Activated T-cell treated with anti-CD3 and anti-CD28 coated beads for 48 hours (primary cell): ENCODE results near the gene EMC8.
"Not testable (repeated sequence)": the region's sequence is repeated elsewhere in the genome, so short reads cannot be mapped to it uniquely, and the experiment has no call there.

Source experiments
- DNase-seq: peaks from one replicate; pipeline ENCODE4 v3.0.0-alpha.2; 2020; ENCODE audit warnings: low read depth

Gene EMC8

DNA sequence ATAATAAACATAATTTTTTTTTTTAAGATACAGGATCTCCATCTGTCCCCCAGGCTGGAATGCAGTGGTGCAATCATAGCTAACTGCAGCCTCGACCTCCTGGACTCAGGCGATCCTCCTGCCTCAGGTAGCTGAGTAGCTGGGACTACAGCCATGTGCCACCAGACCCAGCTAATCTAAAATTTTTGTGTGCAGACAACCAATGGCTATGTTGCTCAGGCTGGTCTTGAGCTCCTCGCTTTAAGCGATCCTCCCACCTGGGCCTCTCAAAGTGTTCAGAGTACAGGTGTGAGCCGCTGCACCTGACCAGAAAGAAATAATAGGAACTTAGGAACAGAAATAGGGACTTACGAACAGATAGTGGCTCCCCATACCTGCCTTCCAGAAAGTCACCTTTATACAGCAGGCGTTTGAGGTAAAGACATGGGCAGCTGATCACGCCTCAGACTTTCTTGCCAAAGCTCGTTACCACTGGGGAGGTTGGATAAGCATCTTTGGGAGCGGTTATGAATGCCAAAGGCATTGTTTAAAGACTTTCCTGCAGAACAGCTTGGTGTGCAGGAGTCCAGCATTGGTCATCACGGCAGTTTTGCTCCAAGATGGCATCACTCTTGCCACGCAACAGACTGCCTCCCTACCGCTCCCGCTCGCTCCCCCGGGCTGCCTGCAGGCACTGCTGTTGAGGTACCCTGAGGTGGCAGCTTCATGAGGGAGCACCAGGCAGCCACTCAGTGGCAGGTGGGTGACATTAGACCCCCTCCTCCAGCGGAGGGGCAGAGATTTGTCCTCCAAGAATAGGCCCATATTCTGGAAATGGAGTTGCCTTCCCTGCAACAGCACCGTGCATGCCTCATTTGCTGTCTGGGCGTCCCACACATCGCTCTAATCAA is 13.7 kb upstream of the EMC8 start:
- DNase-seq, result no peak

DNA sequence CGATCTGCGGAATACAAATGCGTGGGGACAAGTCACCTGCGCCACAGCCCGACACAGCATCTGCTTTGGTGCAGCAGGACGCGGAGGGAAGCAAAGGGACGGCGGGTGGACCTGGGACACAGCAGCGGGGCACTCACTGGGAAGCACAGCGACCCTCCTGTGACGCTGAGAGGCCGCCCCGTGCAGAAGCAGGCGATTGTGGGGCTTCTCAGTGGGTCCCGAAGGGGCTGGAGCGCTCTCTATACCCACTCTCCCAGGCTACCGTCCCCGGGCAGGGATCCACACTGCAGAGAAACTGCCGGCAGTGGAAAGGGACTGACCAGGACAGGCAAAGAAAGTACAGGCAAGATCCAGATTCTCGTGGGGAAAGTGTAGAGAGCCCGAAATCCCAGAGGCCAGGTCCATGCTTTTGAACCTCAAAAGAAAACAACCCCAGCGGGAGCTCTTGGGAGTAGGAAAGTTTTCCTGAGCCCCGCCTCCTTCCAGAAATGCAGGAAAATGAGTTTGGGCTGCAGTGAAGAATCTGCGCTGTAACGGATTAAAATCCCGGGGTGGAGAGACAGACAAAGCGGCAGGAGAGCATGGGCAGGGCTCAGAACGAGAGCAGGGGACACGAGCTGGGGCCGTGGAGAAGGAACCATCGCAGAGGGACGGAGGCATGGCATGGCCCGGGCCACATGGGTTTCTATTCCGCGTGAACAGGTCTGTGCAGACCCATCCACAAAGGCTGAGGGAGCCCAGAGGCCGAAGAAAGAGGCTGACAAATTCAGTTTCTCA is 12.9 kb upstream of the EMC8 start:
- DNase-seq, result no peak

DNA sequence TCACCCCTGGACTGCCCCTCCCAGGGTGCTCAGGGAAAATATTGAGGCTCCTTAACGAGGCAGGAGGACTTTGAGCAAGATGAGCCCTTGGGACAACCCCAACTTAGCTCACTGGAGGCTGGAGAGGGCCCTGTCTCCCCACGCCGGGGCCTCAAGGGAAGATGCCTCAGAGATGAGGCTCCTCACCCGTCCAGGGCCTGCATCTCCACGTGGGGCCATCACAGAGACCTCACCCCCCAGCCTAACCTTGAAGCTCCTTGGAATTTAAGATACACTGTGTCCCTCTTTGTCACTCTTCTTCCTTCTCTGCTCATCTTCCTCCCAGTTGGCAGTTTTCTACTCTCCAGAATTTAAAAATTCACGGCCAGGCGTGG is 11.4 kb upstream of the EMC8 start:
- DNase-seq, result no peak

DNA sequence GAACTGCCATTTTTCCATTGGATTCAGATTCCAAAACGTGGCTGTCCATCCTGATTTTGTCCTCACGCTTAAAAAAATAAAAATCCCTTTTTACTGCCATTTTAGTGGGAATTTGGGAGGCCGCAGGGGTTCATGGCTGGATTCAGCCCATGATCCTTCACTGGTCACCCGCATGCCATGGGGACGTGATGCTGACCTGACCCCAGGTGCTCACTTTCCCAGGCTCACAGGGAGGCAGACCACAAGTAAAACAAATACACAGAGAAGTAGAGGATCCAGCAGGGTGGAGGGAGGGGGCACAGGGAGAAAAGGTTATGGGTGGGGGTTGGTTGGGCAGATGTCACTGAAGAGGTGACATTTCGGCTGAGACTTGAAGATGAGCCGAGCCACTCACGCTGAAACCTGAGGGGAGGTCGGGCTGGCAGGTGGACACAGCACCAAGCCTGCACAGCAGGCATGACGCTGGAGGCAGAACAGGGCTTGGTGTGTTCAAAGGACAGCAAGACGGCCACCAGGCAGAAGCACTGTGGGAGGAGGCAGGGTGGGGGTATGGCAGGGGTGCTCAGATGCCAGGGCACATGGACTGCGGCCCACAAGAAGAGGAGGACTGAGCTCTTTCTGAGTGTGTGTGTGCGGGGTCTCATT is 10.9 kb upstream of the EMC8 start:
- DNase-seq, result no peak

DNA sequence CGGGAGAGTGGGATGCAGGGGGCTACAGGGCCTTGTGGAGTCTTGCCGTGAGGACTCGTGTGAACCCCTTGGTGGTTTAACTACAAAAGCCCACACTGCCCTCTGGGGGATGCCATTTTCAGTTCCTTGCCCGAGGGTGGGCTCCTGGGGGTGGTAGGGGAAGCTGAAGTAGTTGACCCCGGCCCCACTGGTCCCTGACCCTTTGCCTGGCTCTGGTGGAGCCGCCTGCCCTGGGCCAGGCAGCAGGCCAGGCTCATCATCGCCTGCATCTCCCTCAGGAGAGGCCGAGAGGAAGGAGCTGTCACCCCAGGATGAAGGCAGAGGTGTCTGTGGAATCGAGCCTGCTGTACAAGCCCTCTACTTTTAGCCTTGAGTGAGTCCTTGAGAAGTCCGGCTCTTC is 10.3 kb upstream of the EMC8 start:
- no peak for DNase-seq

DNA sequence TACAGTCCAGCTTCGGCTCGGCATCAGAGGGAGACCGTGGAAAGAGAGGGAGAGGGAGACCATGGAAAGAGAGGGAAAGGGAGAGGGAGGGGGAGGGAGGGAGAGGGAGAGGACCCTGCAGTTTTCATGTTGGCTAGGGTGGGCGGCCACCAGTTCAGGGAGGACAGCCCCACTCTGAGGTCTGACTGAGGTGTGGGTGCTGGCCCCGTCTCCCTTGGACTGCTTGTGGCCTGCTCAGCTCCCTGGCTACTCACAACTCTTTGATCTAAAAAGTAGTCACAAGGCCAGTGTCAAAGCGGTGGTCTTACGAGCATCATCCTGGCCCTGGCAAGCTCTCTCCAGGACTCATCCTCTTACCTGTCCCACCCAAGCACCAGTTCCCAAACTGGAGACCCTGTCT is 9.6 kb upstream of the EMC8 start:
- DNase-seq, result no peak

DNA sequence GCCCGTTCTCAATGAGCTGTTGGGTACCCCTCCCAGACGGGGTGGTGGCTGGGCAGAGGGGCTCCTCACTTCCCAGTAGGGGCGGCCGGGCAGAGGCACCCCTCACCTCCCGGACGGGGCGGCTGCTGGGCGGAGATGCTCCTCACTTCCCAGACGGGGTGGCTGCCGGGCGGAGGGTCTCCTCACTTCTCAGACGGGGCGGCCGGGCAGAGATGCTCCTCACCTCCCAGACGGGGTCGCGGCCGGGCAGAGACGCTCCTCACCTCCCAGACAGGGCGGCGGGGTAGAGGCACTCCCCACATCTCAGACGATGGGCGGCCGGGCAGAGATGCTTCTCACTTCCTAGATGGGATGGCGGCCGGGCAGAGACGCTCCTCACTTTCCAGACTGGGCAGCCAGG is 8.8 kb upstream of the EMC8 start:
- not testable (repeated sequence) for DNase-seq

DNA sequence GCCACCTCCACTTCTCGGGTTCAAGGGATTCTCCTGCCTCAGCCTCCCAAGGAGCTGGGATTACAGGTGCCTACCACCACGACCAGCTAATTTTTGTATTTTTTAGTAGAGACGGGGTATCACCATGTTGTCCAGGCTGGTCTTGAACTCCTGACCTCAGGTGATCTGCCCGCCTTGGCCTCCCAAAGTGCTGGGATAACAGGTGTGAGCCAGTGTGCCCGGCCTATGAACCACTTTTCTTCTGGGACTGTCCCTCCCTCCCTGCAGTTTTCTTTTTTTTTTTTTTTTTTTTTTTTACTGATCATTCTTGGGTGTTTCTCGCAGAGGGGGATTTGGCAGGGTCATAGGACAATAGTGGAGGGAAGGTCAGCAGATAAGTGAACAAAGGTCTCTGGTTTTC is 8.0 kb upstream of the EMC8 start:
- not testable (repeated sequence) for DNase-seq

DNA sequence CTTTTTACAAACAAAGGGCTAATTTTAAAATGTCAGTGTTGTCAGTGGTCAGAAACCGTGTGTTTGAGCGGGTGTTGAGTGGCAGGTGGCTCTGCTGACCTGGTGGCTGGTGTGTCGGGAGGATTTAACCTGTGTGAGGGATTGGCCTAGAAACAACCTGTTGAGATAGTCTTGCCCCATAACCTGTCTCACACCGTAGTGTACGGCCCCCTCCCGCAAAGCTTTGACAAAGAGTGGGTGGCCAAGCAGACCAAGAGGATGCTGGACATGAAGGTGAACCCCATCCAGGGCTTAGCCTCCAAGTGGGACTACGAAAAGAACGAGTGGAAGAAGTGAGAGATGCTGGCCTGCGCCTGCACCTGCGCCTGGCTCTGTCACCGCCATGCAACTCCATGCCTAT is 7.2 kb upstream of the EMC8 start:
- no peak for DNase-seq

DNA sequence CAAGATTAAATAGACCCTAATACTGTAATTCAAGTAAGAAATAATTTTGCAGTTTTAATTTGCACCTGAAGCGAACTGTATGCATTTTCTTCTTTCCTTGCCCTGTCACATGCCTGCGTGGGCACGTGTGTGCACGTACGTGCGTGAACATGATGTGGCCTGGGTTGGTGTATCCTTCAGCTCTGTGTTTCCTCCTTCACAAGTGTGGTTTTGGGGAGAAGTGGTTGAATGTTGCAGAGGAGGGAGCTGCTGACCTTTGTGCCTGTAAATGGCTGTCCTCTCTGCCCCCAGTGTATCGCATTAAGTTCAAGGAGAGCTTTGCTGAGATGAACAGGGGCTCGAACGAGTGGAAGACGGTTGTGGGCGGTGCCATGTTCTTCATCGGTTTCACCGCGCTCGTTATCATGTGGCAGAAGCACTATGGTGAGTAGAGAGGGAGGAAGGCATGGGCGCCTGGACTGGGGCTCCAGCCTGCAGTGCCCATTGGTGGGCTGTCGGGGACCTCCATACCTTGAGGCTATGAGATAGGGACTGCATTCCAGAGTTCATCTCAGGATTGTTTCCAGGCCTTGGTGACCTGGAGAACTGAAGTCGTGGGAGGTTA is 6.2 kb upstream of the EMC8 start:
- no peak for DNase-seq

DNA sequence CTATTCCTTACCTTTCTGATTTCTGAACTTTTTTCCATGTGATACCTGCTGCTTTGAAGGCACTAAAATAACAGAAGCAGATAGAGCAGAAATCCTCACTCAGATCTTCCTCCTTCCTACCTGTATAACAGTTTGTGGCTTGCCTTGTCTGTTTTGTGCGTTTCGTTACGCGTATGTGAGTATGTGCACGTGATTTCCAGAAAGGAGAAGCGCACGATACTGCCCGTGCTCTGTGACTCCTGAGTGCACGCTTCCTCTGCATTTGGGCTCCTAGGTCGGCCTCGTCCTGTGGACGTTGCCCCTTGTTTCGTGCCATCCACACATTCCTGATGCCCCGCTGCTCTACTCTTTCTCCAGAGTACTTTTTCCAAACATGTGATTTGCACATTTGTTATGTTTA is 4.2 kb upstream of the EMC8 start:
- no peak for DNase-seq

DNA sequence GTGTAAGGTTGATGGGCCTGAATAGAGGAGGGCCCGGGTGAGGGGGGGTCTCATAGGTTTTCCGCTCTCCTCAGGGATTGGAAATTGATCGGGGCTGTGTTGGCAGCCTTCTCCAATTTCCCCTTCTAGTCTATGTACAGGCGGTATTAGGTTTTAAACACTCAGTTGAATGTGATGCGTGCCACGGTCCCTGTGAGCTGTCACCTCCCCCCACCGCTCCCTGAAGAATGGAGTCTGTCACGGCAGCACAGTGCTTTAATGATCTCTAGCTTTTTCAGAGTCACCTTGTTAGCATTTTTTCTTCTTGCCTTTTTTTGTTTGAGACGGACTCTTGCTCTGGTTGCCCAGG is 951 bp upstream of the EMC8 start:
- peak; percentile 10 for DNase-seq

DNA sequence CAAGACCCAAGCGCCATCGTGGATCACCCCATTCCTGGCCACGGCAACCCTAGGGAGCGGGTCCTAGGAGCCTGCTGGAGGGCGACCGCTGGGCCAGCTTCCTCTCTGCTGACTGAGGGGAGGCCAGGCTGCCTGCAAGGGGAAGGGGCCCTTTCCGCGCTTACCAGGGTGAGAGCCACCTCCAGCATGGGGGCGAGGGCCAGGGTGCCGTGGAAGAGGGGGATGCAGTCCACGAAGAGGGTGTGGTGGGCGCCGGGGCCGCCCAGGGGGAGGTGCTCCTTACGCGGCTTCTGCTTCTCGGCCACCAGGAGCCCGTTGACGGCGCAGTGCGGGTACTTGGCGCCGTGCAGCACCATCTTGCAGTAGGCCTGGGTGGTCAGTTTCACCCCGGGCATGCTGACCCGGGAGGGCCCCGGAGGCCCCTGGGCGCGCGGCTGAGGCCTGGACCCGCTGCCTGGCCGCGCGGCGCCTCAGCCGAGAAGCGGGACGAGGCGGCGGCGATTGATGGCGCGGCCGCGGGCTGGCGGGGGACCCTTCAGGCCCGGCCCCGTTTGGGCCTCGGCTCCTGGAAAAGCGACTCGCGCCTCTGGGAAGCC is 345 bp downstream of the EMC8 start:
- DNase-seq, result peak; percentile 29

DNA sequence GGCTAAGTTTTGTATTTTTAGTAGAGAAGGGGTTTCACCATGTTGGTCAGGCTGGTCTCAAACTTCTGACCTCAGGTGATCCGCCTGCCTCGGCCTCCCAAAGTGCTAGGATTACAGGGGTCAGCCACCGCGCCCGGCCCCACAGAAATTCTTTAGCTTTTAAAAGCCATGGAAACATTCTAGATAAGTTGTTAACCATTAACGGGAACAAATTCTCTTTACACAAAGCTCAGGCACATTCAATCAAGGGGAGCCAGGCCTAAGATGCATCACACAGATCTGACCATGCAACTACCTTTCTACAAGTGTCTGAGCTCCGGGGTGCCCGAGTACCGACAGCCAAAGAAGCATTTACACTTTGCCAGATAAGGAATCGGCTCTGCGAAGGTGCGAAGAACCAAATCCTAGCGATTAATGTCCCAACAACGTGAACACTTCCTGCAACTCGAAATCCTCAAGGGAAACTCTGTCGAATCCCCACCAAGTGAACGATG is 1.0 kb downstream of the EMC8 start:
- no peak for DNase-seq

DNA sequence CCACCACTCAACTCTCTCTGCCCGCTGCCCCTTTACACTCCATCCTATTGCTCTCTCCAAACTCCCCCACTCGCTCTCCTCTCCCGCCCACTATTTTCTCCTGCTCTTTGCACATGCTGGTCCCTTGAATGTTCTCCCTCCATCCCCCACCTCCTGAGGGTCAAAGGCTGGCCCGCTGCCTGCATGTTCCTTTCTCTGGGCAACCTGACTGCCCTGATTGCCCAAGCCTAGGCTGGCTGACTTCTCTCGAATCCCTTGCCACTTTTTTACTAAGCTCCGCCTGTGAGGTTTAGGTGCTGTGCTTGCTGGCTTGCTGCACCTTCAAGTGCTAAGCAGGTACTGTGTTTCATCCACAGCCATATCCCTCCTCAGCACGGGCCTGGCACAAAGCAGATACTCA is 2.7 kb downstream of the EMC8 start:
- no peak for DNase-seq

DNA sequence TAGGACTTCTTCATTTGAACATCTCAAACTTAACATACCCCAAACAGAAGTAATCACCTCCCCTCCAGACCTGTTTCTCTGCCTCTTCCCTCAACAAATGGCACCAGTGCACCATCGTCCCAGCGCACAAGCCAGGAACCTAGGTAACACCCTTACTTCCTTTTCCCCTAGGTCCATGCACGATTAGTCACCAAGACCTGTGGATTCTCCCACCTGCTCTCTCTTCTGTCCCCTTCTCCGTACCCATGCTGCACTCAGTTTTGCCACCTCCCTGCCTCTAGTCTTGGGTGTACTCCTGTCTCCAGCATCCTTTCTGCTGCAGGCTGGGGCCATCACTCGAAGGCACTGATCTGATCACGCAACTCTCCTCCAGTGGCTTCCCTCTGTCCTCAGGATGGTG is 3.2 kb downstream of the EMC8 start:
- no peak for DNase-seq

DNA sequence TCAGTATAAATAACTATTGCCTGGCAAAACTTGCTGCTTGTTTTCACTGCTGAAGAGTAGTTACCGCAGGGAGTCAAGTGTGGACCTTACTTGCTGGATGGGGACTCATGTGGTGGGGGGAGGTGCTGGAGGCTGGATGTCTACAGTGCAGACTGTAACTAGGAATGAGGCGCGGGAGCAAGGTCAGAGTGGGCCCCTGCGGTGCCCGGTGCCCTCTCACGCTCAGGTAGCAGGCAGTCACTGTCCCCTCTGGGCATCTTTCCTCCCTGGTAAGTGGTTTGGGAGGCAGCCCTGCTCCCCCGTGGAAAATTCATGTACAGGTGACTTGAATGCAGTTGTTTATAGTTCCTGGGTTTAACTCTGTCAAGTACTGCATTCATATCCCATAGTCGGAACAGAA is 4.6 kb downstream of the EMC8 start:
- DNase-seq, result no peak

DNA sequence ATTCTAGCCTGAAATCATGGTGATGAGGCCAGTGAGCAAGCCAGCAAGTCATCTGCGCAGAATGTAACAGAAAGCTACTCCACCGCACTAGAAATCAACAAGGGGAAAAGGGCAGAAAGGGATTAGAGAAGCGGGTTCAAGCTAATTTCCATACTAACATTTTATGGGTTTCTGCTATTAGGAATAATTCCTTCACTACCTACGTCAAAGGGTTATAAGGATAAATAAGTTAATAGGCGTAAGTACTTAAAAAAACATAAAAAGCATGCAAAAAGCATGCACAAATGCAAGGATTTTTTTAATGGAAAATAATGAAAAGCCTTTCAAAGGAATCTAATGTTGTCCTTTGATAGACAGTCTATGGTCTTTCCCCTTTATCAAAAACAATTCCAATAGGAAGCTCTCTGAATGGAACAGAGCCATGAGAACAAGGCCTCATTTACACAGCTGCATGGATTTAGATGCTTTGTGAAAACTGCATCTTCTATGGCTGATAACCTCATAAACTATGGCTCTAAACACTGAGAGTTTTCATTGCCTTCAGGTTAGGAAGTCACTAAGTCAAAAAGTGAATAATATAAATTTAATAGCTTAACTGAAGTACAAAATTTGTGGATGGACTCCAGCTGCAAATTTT is 5.6 kb downstream of the EMC8 start:
- no peak for DNase-seq

DNA sequence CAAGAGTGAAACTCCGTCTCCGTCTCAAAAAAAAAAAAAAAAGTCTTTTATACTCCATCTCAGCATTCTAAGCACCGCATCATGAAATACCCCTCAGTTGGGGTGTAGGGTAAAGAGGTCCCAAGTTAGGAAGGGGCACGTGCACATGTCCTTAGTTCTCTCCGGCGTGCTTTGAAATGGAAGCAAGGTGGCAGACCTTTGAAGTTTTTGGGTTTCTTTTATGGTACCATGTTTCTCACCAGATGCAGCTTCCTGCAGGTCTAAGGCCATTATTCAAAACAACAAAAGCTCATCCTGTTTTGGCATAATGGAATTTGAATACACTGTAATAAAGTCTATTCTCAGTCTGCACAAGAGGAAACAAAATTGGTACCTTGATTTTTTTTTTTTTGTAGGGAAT is 9.6 kb downstream of the EMC8 start:
- DNase-seq, result no peak

DNA sequence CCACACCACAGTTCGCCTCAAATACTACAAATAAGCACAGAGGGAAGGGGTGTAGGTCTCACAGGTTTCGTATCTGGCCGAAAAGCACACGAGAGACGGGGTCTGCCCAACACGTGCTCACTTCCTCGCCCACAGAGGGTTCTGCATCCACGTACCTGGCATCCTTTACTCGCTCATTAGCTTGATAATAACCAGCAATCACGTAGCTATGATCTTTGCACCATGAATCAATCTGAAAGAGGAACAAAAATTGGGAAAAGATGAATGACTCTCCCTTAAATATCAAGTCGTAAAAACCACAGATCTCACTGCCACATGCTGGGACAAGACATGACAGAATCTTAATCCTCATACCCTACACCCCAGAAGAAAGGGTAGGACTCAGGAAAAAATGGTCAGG is 10.5 kb downstream of the EMC8 start:
- no peak for DNase-seq

DNA sequence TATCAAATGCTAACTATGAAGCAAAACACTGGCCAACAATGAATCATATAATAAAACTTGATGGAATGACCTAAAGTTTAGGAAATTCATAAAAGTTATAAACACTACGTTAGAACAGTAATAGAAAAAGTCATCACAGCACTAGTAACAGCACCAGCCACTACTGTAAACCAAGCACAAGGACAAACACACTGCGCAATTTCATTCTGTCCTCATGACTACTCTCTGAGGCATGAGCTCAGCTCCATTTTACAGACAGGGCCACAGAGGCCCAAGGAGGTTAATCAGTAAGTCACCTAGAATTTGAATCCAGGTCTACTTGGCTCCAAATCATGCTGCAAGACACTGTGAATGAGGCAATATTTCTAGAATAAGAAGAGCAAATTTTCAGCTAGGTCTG is 13.4 kb downstream of the EMC8 start:
- DNase-seq, result no peak

DNA sequence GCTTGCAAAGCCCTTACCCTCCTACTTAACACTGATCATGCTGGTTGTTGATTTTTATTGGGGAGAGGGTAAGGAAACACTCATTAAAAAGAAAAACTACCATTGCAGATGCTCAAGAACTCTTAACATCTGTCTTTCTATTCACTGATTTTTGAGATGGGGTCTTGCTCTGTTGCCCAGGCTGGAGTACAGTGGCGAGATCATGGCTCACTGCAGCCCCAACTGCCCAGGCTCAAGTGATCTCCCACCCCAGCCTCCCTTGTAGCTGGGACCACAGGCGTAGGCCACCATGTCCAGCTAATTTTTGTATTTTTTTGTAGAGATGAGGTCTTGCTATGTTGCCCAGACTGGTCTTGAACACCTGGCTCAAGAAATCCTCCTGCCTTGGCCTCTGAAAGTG is 14.5 kb downstream of the EMC8 start:
- no peak for DNase-seq
